Measurements from ENCODE around the gene UPP1.

UPP1 gene

DNA sequence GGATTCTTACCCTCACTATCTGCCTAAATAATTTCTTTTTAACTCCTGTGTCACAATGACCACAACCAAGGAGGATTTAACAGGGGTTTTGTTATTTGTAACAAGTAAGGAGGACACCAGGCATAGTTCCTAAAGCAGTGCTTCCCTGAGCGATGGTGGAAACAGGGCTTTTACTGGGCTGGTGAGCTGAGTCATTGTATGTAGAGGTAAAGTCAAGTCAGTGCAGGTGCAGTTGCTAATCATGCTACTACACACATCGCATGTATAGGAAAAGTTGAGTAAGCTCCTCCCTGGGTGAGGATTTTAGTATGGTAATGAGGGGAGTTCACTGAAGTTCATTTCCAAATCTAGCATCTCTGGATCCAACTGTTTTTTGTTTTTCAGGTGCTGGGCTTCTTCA, 59.2 kb downstream of the UPP1 start:
- no peak for TF ChIP-seq FOXP2 (optimal IDR thresholded peaks at IDR 0.05; ENCODE audit: borderline replicate concordance, extremely low read depth, extremely low read length, insufficient read depth)
- TF ChIP-seq POLR2AphosphoS5 (IDR thresholded peaks at IDR 0.05; ENCODE audit: low read depth, low read length), result no peak
- TF ChIP-seq SIN3A (IDR thresholded peaks at IDR 0.05; ENCODE audit: borderline replicate concordance, insufficient read depth, low read length), result no peak
- TF ChIP-seq TAF1 (IDR thresholded peaks at IDR 0.05; ENCODE audit: borderline replicate concordance, insufficient read depth, low read length), result no peak
- no peak for TF ChIP-seq REST (IDR thresholded peaks at IDR 0.05; ENCODE audit: insufficient read depth in 1 of 2, low read depth in 2 of 2, low read length in 2 of 2)

- no peak for TF ChIP-seq FOXP2 (optimal IDR thresholded peaks at IDR 0.05; ENCODE audit: borderline replicate concordance, extremely low read depth, extremely low read length, insufficient read depth)
- no peak for TF ChIP-seq TAF1 (IDR thresholded peaks at IDR 0.05; ENCODE audit: borderline replicate concordance, insufficient read depth, low read length)
- TF ChIP-seq SIN3A (IDR thresholded peaks at IDR 0.05; ENCODE audit: borderline replicate concordance, insufficient read depth, low read length), result no peak
- no peak for TF ChIP-seq REST (IDR thresholded peaks at IDR 0.05; ENCODE audit: insufficient read depth in 1 of 2, low read depth in 2 of 2, low read length in 2 of 2)
- no peak for TF ChIP-seq POLR2AphosphoS5 (IDR thresholded peaks at IDR 0.05; ENCODE audit: low read depth, low read length)
Measured at GRCh38 chr7:48149058-48149457, 60.0 kb downstream of the UPP1 start.

DNA sequence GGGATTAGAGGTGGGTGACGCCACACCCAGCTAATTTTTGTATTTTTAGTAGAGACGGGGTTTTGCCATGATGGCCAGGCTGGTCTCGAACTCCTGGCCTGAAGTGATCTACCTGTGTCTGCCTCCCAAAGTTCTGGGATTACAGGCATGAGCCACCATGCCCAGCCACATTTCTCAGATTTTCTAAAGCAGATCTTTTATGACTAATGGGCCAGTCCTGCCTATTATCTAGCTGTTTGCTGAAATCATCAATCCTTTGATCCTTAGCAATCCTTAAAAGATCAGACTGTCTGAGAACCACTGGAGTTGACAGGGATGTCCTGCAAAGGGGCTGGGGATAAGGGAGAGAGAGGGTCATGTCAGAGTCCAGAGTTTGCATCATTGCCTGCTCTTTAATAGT, 61.0 kb downstream of the UPP1 start:
- no peak for TF ChIP-seq SIN3A (IDR thresholded peaks at IDR 0.05; ENCODE audit: borderline replicate concordance, insufficient read depth, low read length)
- TF ChIP-seq TAF1 (IDR thresholded peaks at IDR 0.05; ENCODE audit: borderline replicate concordance, insufficient read depth, low read length), result no peak
- no peak for TF ChIP-seq FOXP2 (optimal IDR thresholded peaks at IDR 0.05; ENCODE audit: borderline replicate concordance, extremely low read depth, extremely low read length, insufficient read depth)
- TF ChIP-seq REST (IDR thresholded peaks at IDR 0.05; ENCODE audit: insufficient read depth in 1 of 2, low read depth in 2 of 2, low read length in 2 of 2), result no peak
- no peak for TF ChIP-seq POLR2AphosphoS5 (IDR thresholded peaks at IDR 0.05; ENCODE audit: low read depth, low read length)

GRCh38 chr7:48154792-48155413, 65.8 kb downstream of the UPP1 start:
- TF ChIP-seq POLR2AphosphoS5 (IDR thresholded peaks at IDR 0.05; ENCODE audit: low read depth, low read length), result no peak
- no peak for TF ChIP-seq FOXP2 (optimal IDR thresholded peaks at IDR 0.05; ENCODE audit: borderline replicate concordance, extremely low read depth, extremely low read length, insufficient read depth)
- TF ChIP-seq SIN3A (IDR thresholded peaks at IDR 0.05; ENCODE audit: borderline replicate concordance, insufficient read depth, low read length), result no peak
- no peak for TF ChIP-seq TAF1 (IDR thresholded peaks at IDR 0.05; ENCODE audit: borderline replicate concordance, insufficient read depth, low read length)
- no peak for TF ChIP-seq REST (IDR thresholded peaks at IDR 0.05; ENCODE audit: insufficient read depth in 1 of 2, low read depth in 2 of 2, low read length in 2 of 2)
